IMR-90 (cell line): Measurements from ENCODE around the gene RYR2. TPM values are rescaled to one million over a fixed set of nuclear protein-coding genes. Genes with fewer than 3 reads are reported as not detected.

Source experiments
- ATAC-seq: fragments of 200-7000 bp; cut with Tn5 transposase; 2 replicates; pipeline ENCODE4 v1.9.1; 2020; ENCODE audit warnings: low read depth, mild to moderate bottlenecking, moderate library complexity
- BruUV-seq: library from RNA; stranded (reverse); fragments of 400-500 nt; replicated peaks from 2 replicates; lab custom pipeline; 2021; lab: Mats Ljungman, UMichigan
- CTCF ChIA-PET: fragments of 300-600 bp; formaldehyde crosslinking; extraction: SDS; loops from one replicate; lab custom pipeline; 2021; ENCODE audit warnings: antibody characterized with exemption; lab: Yijun Ruan, JAX
- POLR2A ChIA-PET: fragments of 300-600 bp; sonication (Branson Sonifier 250); formaldehyde crosslinking; loops from one replicate; lab custom pipeline; 2022; ENCODE audit warnings: antibody characterized with exemption; ENCODE audit not compliant: unreplicated experiment; lab: Charles Lee
- DNase-seq: peaks from one replicate; pipeline ENCODE4 v3.0.0; 2013
- H2AFZ ChIP-seq: replicated peaks from 2 replicates; pipeline ENCODE3; 2013; ENCODE audit warnings: low read length, mild to moderate bottlenecking; ENCODE audit not compliant: poor library complexity
- H2AK5ac ChIP-seq: 2 replicates; pipeline ENCODE4 v1.6.1; 2013; ENCODE audit warnings: low read depth, low read length, inconsistent platforms
- H2AK9ac ChIP-seq: replicated peaks from 2 replicates; pipeline ENCODE3; 2013; ENCODE audit warnings: mild to moderate bottlenecking, low read depth, low read length, moderate library complexity; ENCODE audit not compliant: poor library complexity
- H2BK120ac ChIP-seq: 2 replicates; pipeline ENCODE4 v1.6.1; 2013; ENCODE audit warnings: low read depth, low read length, inconsistent platforms
- H2BK15ac ChIP-seq: 3 replicates; pipeline ENCODE4 v1.6.1; 2013; ENCODE audit warnings: low read depth, low read length, inconsistent platforms
- H2BK20ac ChIP-seq: 2 replicates; pipeline ENCODE4 v1.6.1; 2013; ENCODE audit warnings: low read depth, mild to moderate bottlenecking, inconsistent platforms, low read length, moderate library complexity
- H2BK5ac ChIP-seq: 2 replicates; pipeline ENCODE4 v1.6.1; 2013; ENCODE audit warnings: mild to moderate bottlenecking, low read depth, low read length, inconsistent platforms; ENCODE audit not compliant: poor library complexity, severe bottlenecking
- H3K14ac ChIP-seq: replicated peaks from 2 replicates; pipeline ENCODE4 v1.6.1; 2013; ENCODE audit warnings: low read depth, low read length, inconsistent platforms
- H3K18ac ChIP-seq: 2 replicates; pipeline ENCODE4 v1.6.1; 2013; ENCODE audit warnings: low read depth, low read length, control low read depth
- H3K23ac ChIP-seq: 2 replicates; pipeline ENCODE4 v1.6.1; 2013; ENCODE audit warnings: low read depth, low read length, inconsistent platforms
- H3K27ac ChIP-seq: 2 replicates; pipeline ENCODE4 v1.5.1; 2013; ENCODE audit warnings: mild to moderate bottlenecking, control low read depth, low read length; ENCODE audit not compliant: insufficient read depth
- H3K27me3 ChIP-seq: 2 replicates; pipeline ENCODE4 v1.6.1; 2013; ENCODE audit warnings: low read length; ENCODE audit not compliant: control insufficient read depth, insufficient read depth
- H3K36me3 ChIP-seq: 2 replicates; pipeline ENCODE4 v1.6.1; 2013; ENCODE audit warnings: low read length, mixed read lengths; ENCODE audit not compliant: control insufficient read depth, insufficient read depth
- H3K4ac ChIP-seq: 2 replicates; pipeline ENCODE4 v1.6.1; 2013; ENCODE audit warnings: low read depth, low read length, inconsistent platforms
- H3K4me1 ChIP-seq: 2 replicates; pipeline ENCODE4 v1.6.1; 2013; ENCODE audit warnings: low read length, mixed read lengths; ENCODE audit not compliant: control insufficient read depth, insufficient read depth
- H3K4me2 ChIP-seq: 2 replicates; pipeline ENCODE4 v1.6.1; 2013; ENCODE audit warnings: low read depth, mild to moderate bottlenecking, control low read depth, low read length, moderate library complexity
- H3K4me3 ChIP-seq: 2 replicates; pipeline ENCODE4 v1.5.1; 2013; ENCODE audit warnings: low read depth, mild to moderate bottlenecking, control low read depth, low read length, moderate library complexity; ENCODE audit not compliant: insufficient read depth
- H3K56ac ChIP-seq: 2 replicates; pipeline ENCODE4 v1.6.1; 2013; ENCODE audit warnings: low read length, inconsistent platforms; ENCODE audit not compliant: insufficient read depth; ENCODE audit errors: extremely low read depth
- H3K79me1 ChIP-seq, 2 experiments: 2 replicates each; pipeline ENCODE4 v1.6.1; 2013; ENCODE audit warnings: low read length in 2 of 2, inconsistent platforms in 1 of 2, low read depth in 1 of 2
- H3K9ac ChIP-seq: 2 replicates; pipeline ENCODE4 v1.6.1; 2013; ENCODE audit warnings: low read depth, low read length, control low read depth
- H3K9me1 ChIP-seq: 2 replicates; pipeline ENCODE4 v1.6.1; 2013; ENCODE audit warnings: low read length, inconsistent platforms; ENCODE audit not compliant: insufficient read depth
- H3K9me3 ChIP-seq: 2 replicates; pipeline ENCODE4 v1.6.1; 2013; ENCODE audit warnings: low read length; ENCODE audit not compliant: control insufficient read depth, insufficient read depth
- H4K20me1 ChIP-seq: 2 replicates; pipeline ENCODE4 v1.6.1; 2013; ENCODE audit warnings: low read length, inconsistent platforms; ENCODE audit not compliant: insufficient read depth
- H4K5ac ChIP-seq: 2 replicates; pipeline ENCODE4 v1.6.1; 2013; ENCODE audit warnings: mild to moderate bottlenecking, low read depth, low read length, control low read depth
- H4K8ac ChIP-seq, 2 experiments: 2 replicates each; pipeline ENCODE4 v1.6.1; 2013; ENCODE audit warnings: low read depth in 2 of 2, low read length in 2 of 2, control low read depth in 1 of 2, inconsistent platforms in 1 of 2
- H4K91ac ChIP-seq: 2 replicates; pipeline ENCODE4 v1.6.1; 2013; ENCODE audit warnings: low read depth, low read length, inconsistent platforms; ENCODE audit not compliant: insufficient read depth
- BHLHE40 ChIP-seq: fragments of 150-350 bp; IDR thresholded peaks from 2 replicates; pipeline ENCODE4 v1.6.1; 2016; ENCODE audit warnings: mild to moderate bottlenecking, low read depth, low read length
- CHD1 ChIP-seq: IDR thresholded peaks from 2 replicates; pipeline ENCODE4 v1.6.1; 2012; ENCODE audit warnings: low read depth, low read length, improper control_type of control experiment
- MAFK ChIP-seq: IDR thresholded peaks from 2 replicates; pipeline ENCODE4 v1.6.1; 2012; ENCODE audit warnings: low read depth, low read length, improper control_type of control experiment
- RAD21 ChIP-seq: IDR thresholded peaks from 2 replicates; pipeline ENCODE4 v1.6.1; 2012; ENCODE audit warnings: low read length, improper control_type of control experiment
- RCOR1 ChIP-seq: IDR thresholded peaks from 2 replicates; pipeline ENCODE4 v1.6.1; 2012; ENCODE audit warnings: mild to moderate bottlenecking, low read length, improper control_type of control experiment; ENCODE audit not compliant: insufficient replicate concordance
- SMC3 ChIP-seq: fragments of 150-350 bp; IDR thresholded peaks from 2 replicates; pipeline ENCODE4 v1.6.1; 2016; ENCODE audit warnings: low read depth, mild to moderate bottlenecking, antibody characterized with exemption, low read length, moderate library complexity
- WGBS, 2 experiments: methylation state at CpG; one replicate each; pipeline versions ENCODE4 v1.1.5 to v1.1.7; 2013; ENCODE audit warnings: missing lambda C conversion rate in 2 of 2; ENCODE audit not compliant: insufficient read length in 1 of 2; ENCODE audit errors: extremely low coverage in 2 of 2; 5-methylcytosine and 5-hydroxymethylcytosine counted together
- dilution Hi-C: fragments of 300-500 bp; cut with HindIII; formaldehyde crosslinking; loops from one replicate; pipeline ENCODE4 v1.14.3; 2018; ENCODE audit warnings: low sequenced_read_pairs; ENCODE audit not compliant: unreplicated experiment
- in situ Hi-C: fragments of 300-500 bp; cut with MboI; formaldehyde crosslinking; loops from 3 replicates; pipeline ENCODE4 v1.14.3; 2019; ENCODE audit warnings: low sequenced_read_pairs, inconsistent platforms, mixed read lengths
- intact Hi-C: fragments of 100-400 bp; cut with micrococcal nuclease; formaldehyde crosslinking; loops from 2 replicates; pipeline ENCODE4 v1.10.0; 2022
- polyA plus RNA-seq, 3 experiments: library from polyadenylated mRNA; depleted of rRNA; stranded (reverse); fragments of >200 nt; gene quantifications; 2 replicates each; pipeline ENCODE4 v1.2.3, GENCODE V29; 2012; ENCODE audit warnings: low replicate concordance in 1 of 3
- total RNA-seq: library from RNA; depleted of rRNA; stranded (reverse); fragments of >200 nt; gene quantifications from 2 replicates; pipeline ENCODE4 v1.2.3, GENCODE V29; 2012
- TF ChIP-seq, protein P1 (sequence below): fragments of 150-350 bp; IDR thresholded peaks from 2 replicates; pipeline ENCODE4 v1.6.1; 2016; ENCODE audit warnings: low read depth, mild to moderate bottlenecking, low read length, moderate library complexity, borderline replicate concordance

The RYR2 gene
- total and polyA plus RNA-seq, 2 of the 4 experiments (the other 2 are of a cell fraction): not detected

DNA sequence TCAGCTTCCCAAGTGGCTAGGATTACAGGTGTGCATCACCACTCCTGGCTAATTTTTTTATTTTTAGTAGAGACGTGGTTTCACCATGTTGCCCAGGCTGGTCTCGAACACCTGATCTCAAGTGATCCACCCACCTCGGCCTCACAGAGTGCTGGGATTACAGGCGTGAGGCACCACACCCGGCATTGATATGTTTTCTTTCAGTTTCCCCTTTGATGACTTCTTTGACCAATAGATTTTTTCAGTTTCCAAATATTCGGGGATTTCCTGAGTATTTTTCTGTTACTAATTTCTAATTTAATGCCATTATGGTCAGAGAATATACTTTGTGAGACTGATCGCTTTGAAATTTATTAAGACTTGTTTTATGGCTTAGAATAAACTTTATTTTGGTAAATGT lies 406.1 kb downstream of the RYR2 start:
- ATAC-seq: no peak
- in situ Hi-C loops: no loop called here
- CTCF ChIA-PET: no interaction called here

More for the DNA sequence above, 406.1 kb downstream of the RYR2 start:
- Histone ChIP-seq H3K23ac (no peak overlapping the region), H2BK5ac (no peak overlapping the region), H3K18ac (no peak overlapping the region), H3K4me1 (no peaks in the 10 kb centered on the region), H2AFZ (no peak overlapping the region), H3K9me3 (no peaks in the 10 kb centered on the region), H4K91ac (no peak overlapping the region), H3K9me1 (no peaks in the 10 kb centered on the region), H3K4me2 (no peak overlapping the region), H3K36me3 (no peaks in the 10 kb centered on the region), H3K56ac (no peak overlapping the region), H2BK120ac (no peak overlapping the region), H4K5ac (no peak overlapping the region), H2BK20ac (no peak overlapping the region), H2AK9ac (no peak overlapping the region), H3K9ac (no peak overlapping the region), H4K20me1 (no peaks in the 10 kb centered on the region), H3K14ac (no peak overlapping the region), H3K79me1 (no peaks in the 10 kb centered on the region), H2BK15ac (no peak overlapping the region), H3K27ac (no peak overlapping the region), H4K8ac (no peak overlapping the region), H3K4ac (no peak overlapping the region), H2AK5ac (no peak overlapping the region), H3K27me3 (no peaks in the 10 kb centered on the region), H3K4me3 (no peak overlapping the region)
- DNase-seq: no peak
- TF ChIP-seq RCOR1: no peak
- TF ChIP-seq RAD21: no peak
- TF ChIP-seq CHD1: no peak
- TF ChIP-seq MAFK: no peak
- TF ChIP-seq SMC3: no peak
- TF ChIP-seq, protein P1, sequence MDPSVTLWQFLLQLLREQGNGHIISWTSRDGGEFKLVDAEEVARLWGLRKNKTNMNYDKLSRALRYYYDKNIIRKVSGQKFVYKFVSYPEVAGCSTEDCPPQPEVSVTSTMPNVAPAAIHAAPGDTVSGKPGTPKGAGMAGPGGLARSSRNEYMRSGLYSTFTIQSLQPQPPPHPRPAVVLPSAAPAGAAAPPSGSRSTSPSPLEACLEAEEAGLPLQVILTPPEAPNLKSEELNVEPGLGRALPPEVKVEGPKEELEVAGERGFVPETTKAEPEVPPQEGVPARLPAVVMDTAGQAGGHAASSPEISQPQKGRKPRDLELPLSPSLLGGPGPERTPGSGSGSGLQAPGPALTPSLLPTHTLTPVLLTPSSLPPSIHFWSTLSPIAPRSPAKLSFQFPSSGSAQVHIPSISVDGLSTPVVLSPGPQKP: no peak
- TF ChIP-seq BHLHE40: no peak
- no TSS peak for BruUV-seq
- intact Hi-C loops: no loop called here
- dilution Hi-C loops: no loop called here
- POLR2A ChIA-PET: no interaction called here
- WGBS, 2 experiments: no CpG with 5 or more reads among the region's 7 CpGs
